GM12875 (cell line): ENCODE measurements around the gene ADAMTS6.
"Not testable (repeated sequence)": the region's sequence is repeated elsewhere in the genome, so short reads cannot be mapped to it uniquely, and the experiment has no call there.

Experiments used
- H3K4me3 ChIP-seq: one replicate; pipeline ENCODE4 v1.5.1; 2011; ENCODE audit warnings: low read depth, low read length, control low read depth
- CTCF ChIP-seq: IDR thresholded peaks from 2 replicates; pipeline ENCODE4 v1.5.1; 2011; ENCODE audit warnings: low read depth, mild to moderate bottlenecking, control low read depth, inconsistent platforms, low read length, moderate library complexity, borderline replicate concordance; ENCODE audit not compliant: insufficient read depth

ADAMTS6 gene

GRCh38 chr5:65394087-65394486, 87.6 kb downstream of the ADAMTS6 start:
- no peak for TF ChIP-seq CTCF
- no peak overlapping the region for H3K4me3 ChIP-seq

GRCh38 chr5:65391591-65391990, 90.1 kb downstream of the ADAMTS6 start:
- no peak overlapping the region for H3K4me3 ChIP-seq
- TF ChIP-seq CTCF, result no peak

GRCh38 chr5:65390208-65390607, 91.5 kb downstream of the ADAMTS6 start:
- TF ChIP-seq CTCF, result no peak

GRCh38 chr5:65383859-65384258, 97.9 kb downstream of the ADAMTS6 start:
- TF ChIP-seq CTCF, result no peak
- no peak overlapping the region for H3K4me3 ChIP-seq

More at GRCh38 chr5:65390208-65390607, 91.5 kb downstream of the ADAMTS6 start:
- no peak overlapping the region for H3K4me3 ChIP-seq

- no peak overlapping the region for H3K4me3 ChIP-seq
- TF ChIP-seq CTCF, result no peak
These were observed 99.1 kb downstream of the ADAMTS6 start for GRCh38 chr5:65382582-65382981.

- not testable (repeated sequence) for H3K4me3 ChIP-seq
These were observed 111.2 kb downstream of the ADAMTS6 start for GRCh38 chr5:65370505-65370904.

GRCh38 chr5:65366655-65367054, 115.1 kb downstream of the ADAMTS6 start:
- no peak overlapping the region for H3K4me3 ChIP-seq
- TF ChIP-seq CTCF, result no peak

GRCh38 chr5:65364907-65365306, 116.8 kb downstream of the ADAMTS6 start:
- H3K4me3 ChIP-seq, result no peak overlapping the region
- TF ChIP-seq CTCF, result no peak
